NCI-H1930 (cell line): ENCODE measurements around the gene SPATA45.

Source experiments
- DNase-seq, 2 experiments: peaks; one replicate each; lab custom pipeline; 2025; lab: John Stamatoyannopoulos, UW

SPATA45 gene

GRCh38 chr1:212828395-212828794 is 19.1 kb downstream of the SPATA45 start:
- no peak for DNase-seq

- no peak for DNase-seq
These were observed 19.6 kb downstream of the SPATA45 start for GRCh38 chr1:212827831-212828278.

GRCh38 chr1:212827171-212827776 is 20.2 kb downstream of the SPATA45 start:
- DNase-seq: no peak

- no peak for DNase-seq
These were observed 21.5 kb downstream of the SPATA45 start for GRCh38 chr1:212825798-212826452.

- no peak for DNase-seq
These were observed 23.2 kb downstream of the SPATA45 start for GRCh38 chr1:212824201-212824600.

- DNase-seq: no peak
These were observed 24.5 kb downstream of the SPATA45 start for GRCh38 chr1:212822956-212823355.

GRCh38 chr1:212820969-212821368 is 26.5 kb downstream of the SPATA45 start:
- no peak for DNase-seq

GRCh38 chr1:212819726-212820125 is 27.7 kb downstream of the SPATA45 start:
- no peak for DNase-seq

GRCh38 chr1:212816567-212817278 is 30.7 kb downstream of the SPATA45 start:
- DNase-seq: no peak

GRCh38 chr1:212814537-212815334 is 32.7 kb downstream of the SPATA45 start:
- DNase-seq: peak; percentile 16 to 46

GRCh38 chr1:212805767-212806166 is 41.7 kb downstream of the SPATA45 start:
- no peak for DNase-seq

GRCh38 chr1:212797681-212798080 is 49.8 kb downstream of the SPATA45 start:
- DNase-seq: no peak

- no peak for DNase-seq
These were observed 52.9 kb downstream of the SPATA45 start for GRCh38 chr1:212794561-212795014.

- no peak for DNase-seq
These were observed 55.0 kb downstream of the SPATA45 start for GRCh38 chr1:212792396-212792908.

- DNase-seq: peak; percentile 87 to 94
These were observed 55.6 kb downstream of the SPATA45 start, which contains the start of the genes NSL1 and TATDN3 for GRCh38 chr1:212791676-212792395. TSS of gene NSL1 (minus strand) at chr1:212791777. CDS start at chr1:212791763, 14 bp downstream. TSS of gene TATDN3 (plus strand) at chr1:212791894. CDS start at chr1:212791922, 28 bp downstream.

- DNase-seq: peak; percentile 67 to 70
These were observed 56.2 kb downstream of the SPATA45 start for GRCh38 chr1:212791261-212791675.

GRCh38 chr1:212785871-212786270 is 61.6 kb downstream of the SPATA45 start:
- no peak for DNase-seq

GRCh38 chr1:212783976-212784375 is 63.5 kb downstream of the SPATA45 start:
- no peak for DNase-seq

GRCh38 chr1:212782422-212783154 is 64.9 kb downstream of the SPATA45 start:
- DNase-seq: no peak

- no peak for DNase-seq
These were observed 66.2 kb downstream of the SPATA45 start for GRCh38 chr1:212781225-212781624.
